HG03103 (cell line): Measurements from ENCODE around the gene TCEA3.

Experiments used
- ATAC-seq: cut with Tn5 transposase; IDR thresholded peaks from one replicate; pipeline ENCODE4 v1.9.1; 2021; ENCODE audit warnings: low read depth; ENCODE audit not compliant: unreplicated experiment

The TCEA3 gene

DNA sequence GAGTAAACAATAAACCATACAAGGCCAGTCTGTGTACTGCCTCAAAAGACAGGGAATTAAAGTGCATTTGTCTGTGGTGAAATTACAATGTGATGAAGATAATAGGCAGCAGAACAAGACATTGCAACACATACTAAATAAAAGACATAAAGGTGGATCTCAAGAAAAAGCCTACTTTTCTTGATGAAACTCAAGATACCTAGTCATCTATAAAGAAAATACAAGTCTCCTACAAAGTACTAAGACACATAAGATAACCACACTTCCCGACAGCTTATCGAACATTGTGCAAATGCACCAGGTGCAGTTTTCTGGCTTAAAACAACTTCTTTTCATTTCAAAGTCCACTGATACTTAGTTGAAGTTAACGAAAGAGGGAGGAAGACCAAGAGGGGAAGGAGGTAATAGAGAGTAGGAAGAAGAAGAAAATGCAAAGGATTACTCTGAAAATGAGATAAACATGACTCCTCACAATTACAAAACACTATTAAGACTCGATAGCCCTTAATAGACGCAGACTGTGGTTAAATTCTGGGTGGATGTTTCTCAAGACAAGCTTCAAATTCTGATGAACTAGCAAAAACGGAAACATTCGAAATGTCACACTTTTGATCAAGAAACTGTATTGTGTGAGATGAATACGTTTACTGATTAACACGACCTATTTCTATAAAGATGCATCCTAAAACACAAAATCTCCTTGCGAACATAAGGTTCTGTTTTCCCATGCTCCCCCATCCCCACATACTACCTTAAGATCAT, 82.4 kb downstream of the TCEA3 start:
- no peak for ATAC-seq

GRCh38 chr1:23339632-23340031, 84.9 kb downstream of the TCEA3 start:
- no peak for ATAC-seq

DNA sequence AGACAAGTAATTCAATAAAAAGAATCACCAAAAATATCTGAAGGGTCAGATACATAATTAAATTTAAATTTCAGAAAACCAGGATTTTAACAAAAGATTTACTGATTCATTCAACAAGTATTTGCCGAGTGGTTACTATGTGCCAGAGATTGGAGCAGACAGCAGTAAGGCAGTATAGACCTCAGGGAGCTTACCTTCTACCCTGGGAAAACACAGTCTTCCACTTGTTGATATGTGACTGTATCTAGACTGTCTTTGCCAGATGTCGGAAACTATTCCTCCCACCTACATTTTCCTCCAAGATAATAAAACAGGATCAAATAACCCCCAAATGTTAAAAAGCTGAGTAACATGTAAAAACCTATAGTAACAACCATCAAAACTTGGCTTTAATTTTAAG, 86.7 kb downstream of the TCEA3 start:
- ATAC-seq = no peak

GRCh38 chr1:23331713-23332112, 92.8 kb downstream of the TCEA3 start:
- ATAC-seq = no peak
